ENCODE measurements around the gene NAPG. TPM values are rescaled to one million over a fixed set of nuclear protein-coding genes. Genes with fewer than 3 reads are reported as not detected.

The NAPG gene
- 42.1 and 43.2 TPM in 2 replicates for total RNA-seq
- polyA plus RNA-seq, result 29.0 TPM in 2 replicates

DNA sequence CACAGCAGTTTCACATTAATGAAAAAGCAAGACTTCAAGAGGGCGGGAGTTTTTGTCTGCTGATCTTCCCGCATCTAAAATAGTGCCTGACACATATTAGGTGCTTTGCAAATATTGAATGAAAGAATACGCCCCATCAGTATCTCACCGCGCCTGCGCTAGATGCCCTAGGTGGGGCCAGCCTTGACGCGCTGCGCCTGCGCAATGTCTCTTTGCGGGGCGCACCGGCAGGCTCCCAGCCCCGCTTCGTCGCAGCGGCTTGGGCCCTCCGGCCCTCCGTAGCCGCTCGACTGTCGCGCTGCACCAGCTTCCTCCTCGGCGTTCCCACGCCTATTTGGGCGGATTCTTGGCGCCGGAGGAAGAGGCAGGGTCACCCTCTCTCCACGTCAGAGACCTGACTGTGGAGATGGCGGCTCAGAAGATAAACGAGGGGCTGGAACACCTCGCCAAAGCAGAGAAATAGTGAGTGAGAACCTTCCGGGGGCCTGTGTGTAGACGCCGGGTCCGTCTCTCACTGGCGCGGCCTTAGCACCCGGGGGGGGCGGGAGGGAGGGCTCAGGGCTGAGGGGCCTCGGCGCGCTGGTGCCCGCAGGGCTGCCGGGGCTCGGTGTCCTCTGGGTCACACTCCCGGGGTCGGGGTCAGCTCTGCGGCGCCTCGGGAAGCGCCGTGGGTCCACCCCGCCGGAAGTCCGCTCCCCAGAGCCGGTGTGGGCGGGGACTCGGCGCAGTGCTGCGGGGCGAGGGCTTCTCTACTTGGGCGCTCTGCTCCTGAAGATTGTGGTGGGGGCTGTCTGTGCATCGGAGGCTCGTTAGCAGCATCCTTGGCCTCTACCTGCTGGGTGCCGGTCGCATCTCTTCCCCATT, at the start of gene NAPG:
TSS of gene NAPG (plus strand) at position 331 of the 864 bp plus-strand sequence. CDS start at position 407, 76 bp downstream.
- 1% methylated on average over 48 of the region's 68 CpGs for WGBS (ENCODE audit: low lambda C conversion rate, missing lambda C conversion rate)
- Histone ChIP-seq H3K4me1 (ENCODE audit: insufficient read depth) (peaks cover 6% of the 10 kb centered on the region), H3K4me3 (peak within 1 kb of the TSS; percentile 37), H2AFZ (peak within 1 kb of the TSS; percentile 75), H3K9me2 (replicated peaks; ENCODE audit: insufficient read depth) (no peaks in the 10 kb centered on the region), H3K9me3 (ENCODE audit: low read depth) (no peaks in the 10 kb centered on the region), H3K4me2 (peak within 1 kb of the TSS; percentile 87), H3K27ac (peak within 1 kb of the TSS; percentile 91), H4K20me1 (ENCODE audit: insufficient read depth, poor library complexity, severe bottlenecking) (peaks cover 4% of the 10 kb centered on the region), H3K79me2 (peaks cover 48% of the 10 kb centered on the region), H3K27me3 (no peaks in the 10 kb centered on the region), H3K36me3 (replicated peaks; ENCODE audit: insufficient read depth, low read depth) (no peaks in the 10 kb centered on the region)
- DNase-seq (ENCODE audit: low spot score), result peak; percentile 96
- TF ChIP-seq EZH2 (IDR thresholded peaks at IDR 0.05; ENCODE audit: borderline replicate concordance) (no peak), EZH2phosphoT487 (IDR thresholded peaks at IDR 0.05; ENCODE audit: low read depth, severe bottlenecking, unreplicated experiment) (no peak)
- TF ChIP-seq, protein P1, sequence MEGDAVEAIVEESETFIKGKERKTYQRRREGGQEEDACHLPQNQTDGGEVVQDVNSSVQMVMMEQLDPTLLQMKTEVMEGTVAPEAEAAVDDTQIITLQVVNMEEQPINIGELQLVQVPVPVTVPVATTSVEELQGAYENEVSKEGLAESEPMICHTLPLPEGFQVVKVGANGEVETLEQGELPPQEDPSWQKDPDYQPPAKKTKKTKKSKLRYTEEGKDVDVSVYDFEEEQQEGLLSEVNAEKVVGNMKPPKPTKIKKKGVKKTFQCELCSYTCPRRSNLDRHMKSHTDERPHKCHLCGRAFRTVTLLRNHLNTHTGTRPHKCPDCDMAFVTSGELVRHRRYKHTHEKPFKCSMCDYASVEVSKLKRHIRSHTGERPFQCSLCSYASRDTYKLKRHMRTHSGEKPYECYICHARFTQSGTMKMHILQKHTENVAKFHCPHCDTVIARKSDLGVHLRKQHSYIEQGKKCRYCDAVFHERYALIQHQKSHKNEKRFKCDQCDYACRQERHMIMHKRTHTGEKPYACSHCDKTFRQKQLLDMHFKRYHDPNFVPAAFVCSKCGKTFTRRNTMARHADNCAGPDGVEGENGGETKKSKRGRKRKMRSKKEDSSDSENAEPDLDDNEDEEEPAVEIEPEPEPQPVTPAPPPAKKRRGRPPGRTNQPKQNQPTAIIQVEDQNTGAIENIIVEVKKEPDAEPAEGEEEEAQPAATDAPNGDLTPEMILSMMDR (IDR thresholded peaks at IDR 0.05; ENCODE audit: poor library complexity), result no peak

DNA sequence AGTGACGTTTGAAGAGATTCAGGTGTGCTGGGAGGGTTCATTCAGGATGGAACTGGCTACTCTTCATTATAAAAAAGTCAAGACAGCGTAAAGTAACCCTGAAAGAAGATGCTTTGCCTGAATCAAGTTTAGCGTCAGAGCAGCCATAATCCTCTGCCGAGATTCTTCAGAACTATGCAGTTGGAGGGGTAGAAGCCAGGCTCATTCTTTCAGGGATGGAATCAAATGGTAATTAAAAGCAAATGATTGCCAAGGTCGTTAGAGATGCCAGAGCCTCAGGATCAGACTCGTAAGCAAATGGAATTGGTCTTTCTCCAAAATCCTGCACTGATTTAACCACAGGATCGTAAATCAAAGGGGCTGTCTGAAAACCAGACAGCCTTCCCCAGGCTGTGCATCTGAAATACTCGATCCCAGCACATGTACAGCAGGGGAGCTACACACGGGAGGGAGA, 49.5 kb upstream of the NAPG start:
- H3K9me3 ChIP-seq (ENCODE audit: low read depth), result no peaks in the 10 kb centered on the region
- no peaks in the 10 kb centered on the region for H3K9me2 ChIP-seq (replicated peaks; ENCODE audit: insufficient read depth)
- DNase-seq (ENCODE audit: low spot score), result peak; percentile 37
- H4K20me1 ChIP-seq (ENCODE audit: insufficient read depth, poor library complexity, severe bottlenecking), result peaks cover 3% of the 10 kb centered on the region
- no peak overlapping the region for H3K4me3 ChIP-seq
- H3K4me1 ChIP-seq (ENCODE audit: insufficient read depth), result peaks cover 17% of the 10 kb centered on the region
- peak overlapping the region; percentile 82 for H3K27ac ChIP-seq
- 27% methylated on average over 9 of the region's 9 CpGs for WGBS (ENCODE audit: low lambda C conversion rate, missing lambda C conversion rate)
- TF ChIP-seq EZH2 (IDR thresholded peaks at IDR 0.05; ENCODE audit: borderline replicate concordance) (no peak), EZH2phosphoT487 (IDR thresholded peaks at IDR 0.05; ENCODE audit: low read depth, severe bottlenecking, unreplicated experiment) (no peak)
- TF ChIP-seq, protein P1 (IDR thresholded peaks at IDR 0.05; ENCODE audit: poor library complexity), result no peak
- H3K79me2 ChIP-seq, result no peaks in the 10 kb centered on the region
- H3K4me2 ChIP-seq, result peak overlapping the region; percentile 39
- no peak overlapping the region for H2AFZ ChIP-seq
- H3K27me3 ChIP-seq, result no peaks in the 10 kb centered on the region
- no peaks in the 10 kb centered on the region for H3K36me3 ChIP-seq (replicated peaks; ENCODE audit: insufficient read depth, low read depth)

DNA sequence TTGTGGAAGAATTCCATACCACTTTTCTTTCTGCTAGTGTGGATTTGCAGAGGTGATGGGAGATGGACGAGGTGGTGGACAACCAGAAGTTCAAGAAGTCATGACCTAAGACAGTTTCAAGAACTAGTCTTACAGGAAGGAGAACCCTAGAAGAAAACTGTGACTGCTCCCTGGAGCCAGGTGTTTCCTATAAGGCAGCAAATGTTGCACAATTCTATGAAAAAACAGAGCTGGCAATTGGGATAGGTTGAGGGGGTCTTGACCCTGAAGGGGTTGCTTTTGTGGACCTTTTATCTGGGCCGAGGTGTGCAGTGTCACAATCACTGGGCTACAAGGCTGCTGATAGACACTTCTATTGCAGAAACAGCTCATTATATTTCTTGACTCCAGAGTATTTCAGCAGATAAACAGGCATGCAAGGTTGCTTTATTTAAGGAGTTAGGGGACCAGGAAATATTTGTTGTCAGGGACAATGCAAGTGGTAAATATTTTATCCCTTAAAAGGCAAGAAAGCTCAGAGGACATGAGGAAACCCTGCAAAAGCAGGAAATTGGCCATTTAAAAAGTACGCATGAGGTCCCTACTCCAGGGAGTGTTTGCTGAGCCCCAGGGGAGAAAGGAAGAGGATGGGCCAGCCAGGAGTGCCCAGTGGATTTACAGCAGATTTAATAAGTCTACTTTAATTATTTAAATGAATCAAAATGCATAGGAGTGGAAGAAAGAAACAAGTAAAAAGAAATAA, 48.5 kb upstream of the NAPG start:
- peak overlapping the region; percentile 39 for H3K4me2 ChIP-seq
- no peak for TF ChIP-seq EZH2phosphoT487 (IDR thresholded peaks at IDR 0.05; ENCODE audit: low read depth, severe bottlenecking, unreplicated experiment)
- TF ChIP-seq EZH2 (IDR thresholded peaks at IDR 0.05; ENCODE audit: borderline replicate concordance), result no peak
- TF ChIP-seq, protein P1 (IDR thresholded peaks at IDR 0.05; ENCODE audit: poor library complexity), result no peak

More for the DNA sequence above, 48.5 kb upstream of the NAPG start:
- Histone ChIP-seq H3K4me1 (ENCODE audit: insufficient read depth) (peaks cover 17% of the 10 kb centered on the region), H3K36me3 (replicated peaks; ENCODE audit: insufficient read depth, low read depth) (no peaks in the 10 kb centered on the region), H3K27me3 (no peaks in the 10 kb centered on the region), H3K9me3 (ENCODE audit: low read depth) (no peaks in the 10 kb centered on the region), H3K79me2 (no peaks in the 10 kb centered on the region), H3K9me2 (replicated peaks; ENCODE audit: insufficient read depth) (no peaks in the 10 kb centered on the region), H4K20me1 (ENCODE audit: insufficient read depth, poor library complexity, severe bottlenecking) (peaks cover 3% of the 10 kb centered on the region), H3K4me3 (no peak overlapping the region), H2AFZ (no peak overlapping the region), H3K27ac (peak overlapping the region; percentile 82)
- no peak for DNase-seq (ENCODE audit: low spot score)
- 74% methylated on average over 3 of the region's 3 CpGs for WGBS (ENCODE audit: low lambda C conversion rate, missing lambda C conversion rate)
